Measurements from ENCODE around the gene SEMA6B.
A peak's percentile ranks its signal among the peaks of the same experiment; 100 is the strongest.

The SEMA6B gene

GRCh38 chr19:4586691-4587090 lies 27.2 kb upstream of the SEMA6B start:
- H3K36me3 ChIP-seq (ENCODE audit: insufficient read depth) = no peaks in the 10 kb centered on the region
- H3K4me3 ChIP-seq (IDR thresholded peaks at IDR 0.05; ENCODE audit: insufficient read depth, low read depth, low read length) = no peak overlapping the region
- no peaks in the 10 kb centered on the region for H4K20me1 ChIP-seq (ENCODE audit: insufficient read depth)
- H3K79me2 ChIP-seq (ENCODE audit: insufficient read depth, low read depth) = no peaks in the 10 kb centered on the region
- no peak overlapping the region for H3K4me2 ChIP-seq
- no peak overlapping the region for H3K27ac ChIP-seq
- peaks cover 74% of the 10 kb centered on the region for H3K27me3 ChIP-seq (ENCODE audit: insufficient read depth, low read depth)
- peaks cover 5% of the 10 kb centered on the region for H3K4me1 ChIP-seq (ENCODE audit: low read depth, poor library complexity, severe bottlenecking)
- H3K9ac ChIP-seq = no peak overlapping the region
- no peak overlapping the region for H2AFZ ChIP-seq (ENCODE audit: low read depth)
- TF ChIP-seq, protein P1, sequence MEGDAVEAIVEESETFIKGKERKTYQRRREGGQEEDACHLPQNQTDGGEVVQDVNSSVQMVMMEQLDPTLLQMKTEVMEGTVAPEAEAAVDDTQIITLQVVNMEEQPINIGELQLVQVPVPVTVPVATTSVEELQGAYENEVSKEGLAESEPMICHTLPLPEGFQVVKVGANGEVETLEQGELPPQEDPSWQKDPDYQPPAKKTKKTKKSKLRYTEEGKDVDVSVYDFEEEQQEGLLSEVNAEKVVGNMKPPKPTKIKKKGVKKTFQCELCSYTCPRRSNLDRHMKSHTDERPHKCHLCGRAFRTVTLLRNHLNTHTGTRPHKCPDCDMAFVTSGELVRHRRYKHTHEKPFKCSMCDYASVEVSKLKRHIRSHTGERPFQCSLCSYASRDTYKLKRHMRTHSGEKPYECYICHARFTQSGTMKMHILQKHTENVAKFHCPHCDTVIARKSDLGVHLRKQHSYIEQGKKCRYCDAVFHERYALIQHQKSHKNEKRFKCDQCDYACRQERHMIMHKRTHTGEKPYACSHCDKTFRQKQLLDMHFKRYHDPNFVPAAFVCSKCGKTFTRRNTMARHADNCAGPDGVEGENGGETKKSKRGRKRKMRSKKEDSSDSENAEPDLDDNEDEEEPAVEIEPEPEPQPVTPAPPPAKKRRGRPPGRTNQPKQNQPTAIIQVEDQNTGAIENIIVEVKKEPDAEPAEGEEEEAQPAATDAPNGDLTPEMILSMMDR (conservative IDR thresholded peaks at IDR 0.05; ENCODE audit: low read depth, low read length) = no peak

- H2AFZ ChIP-seq (ENCODE audit: low read depth) = no peak overlapping the region
- peaks cover 70% of the 10 kb centered on the region for H3K27me3 ChIP-seq (ENCODE audit: insufficient read depth, low read depth)
- no peak overlapping the region for H3K27ac ChIP-seq
- no peak overlapping the region for H3K9ac ChIP-seq
- no peaks in the 10 kb centered on the region for H3K36me3 ChIP-seq (ENCODE audit: insufficient read depth)
- H3K4me3 ChIP-seq (IDR thresholded peaks at IDR 0.05; ENCODE audit: insufficient read depth, low read depth, low read length) = no peak overlapping the region
- H3K4me2 ChIP-seq = no peak overlapping the region
- TF ChIP-seq, protein P1 (conservative IDR thresholded peaks at IDR 0.05; ENCODE audit: low read depth, low read length) = no peak
- no peaks in the 10 kb centered on the region for H4K20me1 ChIP-seq (ENCODE audit: insufficient read depth)
- peaks cover 5% of the 10 kb centered on the region for H3K4me1 ChIP-seq (ENCODE audit: low read depth, poor library complexity, severe bottlenecking)
- H3K79me2 ChIP-seq (ENCODE audit: insufficient read depth, low read depth) = no peaks in the 10 kb centered on the region
Measured at GRCh38 chr19:4586245-4586644, 26.8 kb upstream of the SEMA6B start.

DNA sequence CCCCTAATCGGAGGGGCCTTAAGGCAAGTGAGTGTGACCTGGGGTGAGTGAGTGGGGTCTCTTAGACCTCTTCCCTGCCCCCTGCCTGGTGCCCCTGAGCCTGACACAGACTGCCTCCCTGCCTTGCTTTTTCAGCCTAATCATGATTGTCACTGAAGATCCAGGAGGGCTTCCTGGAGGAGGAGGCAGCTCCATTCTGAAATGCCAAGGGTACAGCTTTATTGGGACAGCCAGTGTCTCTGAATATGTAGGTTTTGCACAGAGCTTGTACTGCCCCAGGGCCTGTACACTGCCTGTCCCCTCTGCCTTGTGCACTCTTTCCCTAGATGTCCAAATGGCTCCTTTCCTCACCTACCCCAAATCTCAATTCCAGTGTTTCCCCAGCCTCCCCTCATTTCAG lies 26.1 kb upstream of the SEMA6B start:
- no peaks in the 10 kb centered on the region for H3K79me2 ChIP-seq (ENCODE audit: insufficient read depth, low read depth)
- H3K27ac ChIP-seq = no peak overlapping the region
- no peaks in the 10 kb centered on the region for H4K20me1 ChIP-seq (ENCODE audit: insufficient read depth)
- H3K9ac ChIP-seq = no peak overlapping the region
- no peaks in the 10 kb centered on the region for H3K36me3 ChIP-seq (ENCODE audit: insufficient read depth)
- H3K4me1 ChIP-seq (ENCODE audit: low read depth, poor library complexity, severe bottlenecking) = peaks cover 5% of the 10 kb centered on the region
- H3K4me3 ChIP-seq (IDR thresholded peaks at IDR 0.05; ENCODE audit: insufficient read depth, low read depth, low read length) = no peak overlapping the region
- TF ChIP-seq, protein P1 (conservative IDR thresholded peaks at IDR 0.05; ENCODE audit: low read depth, low read length) = no peak
- no peak overlapping the region for H2AFZ ChIP-seq (ENCODE audit: low read depth)
- H3K4me2 ChIP-seq = no peak overlapping the region
- H3K27me3 ChIP-seq (ENCODE audit: insufficient read depth, low read depth) = peaks cover 63% of the 10 kb centered on the region

DNA sequence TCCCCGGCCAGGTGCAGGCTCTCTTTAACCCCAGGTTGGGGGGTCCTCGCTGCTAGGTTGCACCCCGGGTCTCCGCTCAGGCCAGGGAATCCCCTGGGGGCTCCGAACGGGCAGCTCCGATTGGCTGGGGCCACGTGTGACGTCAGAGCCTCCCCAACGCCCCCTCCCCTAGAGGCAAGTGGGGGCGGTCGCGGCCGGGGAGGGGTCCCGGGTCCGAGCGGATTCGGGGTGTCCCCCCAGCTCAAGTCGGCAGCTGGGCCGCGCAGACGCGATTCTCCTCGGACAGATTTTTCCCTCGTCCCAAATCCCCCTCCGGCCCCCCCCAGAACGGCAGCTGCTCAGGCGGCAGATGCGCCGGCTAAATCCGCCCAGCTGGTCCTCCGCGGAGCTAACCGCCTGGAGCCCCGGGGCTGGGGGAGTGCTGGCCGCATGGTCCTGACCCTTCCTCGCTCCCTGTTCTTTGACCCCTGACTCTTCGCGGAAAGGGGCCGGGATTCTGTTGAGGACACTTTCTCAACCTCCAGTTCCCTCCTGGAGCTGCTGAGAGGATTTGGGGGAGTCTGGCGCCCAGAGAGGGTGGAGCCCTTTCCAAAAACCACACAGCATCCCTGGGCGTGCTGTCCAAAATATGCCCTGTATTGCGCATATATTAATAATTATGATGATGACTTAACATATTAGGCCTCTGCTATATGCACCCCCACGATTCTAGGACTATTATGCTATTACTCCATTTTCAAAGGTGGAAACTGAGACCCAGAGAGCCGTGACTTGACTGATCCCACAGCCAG lies 25.4 kb upstream of the SEMA6B start:
- Histone ChIP-seq H3K27me3 (ENCODE audit: insufficient read depth, low read depth) (peaks cover 68% of the 10 kb centered on the region), H2AFZ (ENCODE audit: low read depth) (peak overlapping the region; percentile 38; the same call in 1 of the 2 replicates), H4K20me1 (ENCODE audit: insufficient read depth) (no peaks in the 10 kb centered on the region), H3K9ac (no peak overlapping the region), H3K4me2 (peak overlapping the region; percentile 78), H3K4me1 (ENCODE audit: low read depth, poor library complexity, severe bottlenecking) (peaks cover 5% of the 10 kb centered on the region), H3K36me3 (ENCODE audit: insufficient read depth) (no peaks in the 10 kb centered on the region), H3K79me2 (ENCODE audit: insufficient read depth, low read depth) (no peaks in the 10 kb centered on the region), H3K27ac (no peak overlapping the region), H3K4me3 (IDR thresholded peaks at IDR 0.05; ENCODE audit: insufficient read depth, low read depth, low read length) (no peak overlapping the region)
- TF ChIP-seq, protein P1 (conservative IDR thresholded peaks at IDR 0.05; ENCODE audit: low read depth, low read length) = no peak
